Measurements from ENCODE around the gene NUBPL. TPM values are rescaled to one million over a fixed set of nuclear protein-coding genes. Genes with fewer than 3 reads are reported as not detected.
"Not testable (repeated sequence)": the region's sequence is repeated elsewhere in the genome, so short reads cannot be mapped to it uniquely, and the experiment has no call there.

Gene NUBPL
- total RNA-seq, 1 donor from 2014 or later = 15.0 TPM

DNA sequence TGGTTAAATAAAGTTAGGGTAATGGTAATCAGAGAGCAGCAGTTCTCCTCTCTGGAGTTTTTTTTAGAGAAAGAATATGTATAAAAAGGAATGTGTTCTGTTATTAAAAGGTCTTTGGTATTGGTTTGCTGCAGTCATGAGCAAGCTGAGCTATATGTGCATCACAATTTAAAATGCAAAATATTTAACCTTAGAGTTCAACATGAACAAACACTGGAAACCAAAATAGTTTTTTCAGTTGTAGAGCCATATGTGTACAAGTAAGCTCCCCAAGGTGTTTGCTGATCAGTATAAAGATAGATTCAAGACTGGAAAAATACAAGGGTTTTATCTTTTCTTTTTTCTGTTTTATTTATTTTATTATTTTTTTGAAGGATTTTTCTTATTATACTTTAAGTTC, 245.0 kb downstream of the NUBPL start:
- no peak for DNase-seq (ENCODE audit: low spot score)

- DNase-seq (ENCODE audit: low spot score) = not testable (repeated sequence)
These were observed 250.8 kb downstream of the NUBPL start for GRCh38 chr14:31811693-31812628.

DNA sequence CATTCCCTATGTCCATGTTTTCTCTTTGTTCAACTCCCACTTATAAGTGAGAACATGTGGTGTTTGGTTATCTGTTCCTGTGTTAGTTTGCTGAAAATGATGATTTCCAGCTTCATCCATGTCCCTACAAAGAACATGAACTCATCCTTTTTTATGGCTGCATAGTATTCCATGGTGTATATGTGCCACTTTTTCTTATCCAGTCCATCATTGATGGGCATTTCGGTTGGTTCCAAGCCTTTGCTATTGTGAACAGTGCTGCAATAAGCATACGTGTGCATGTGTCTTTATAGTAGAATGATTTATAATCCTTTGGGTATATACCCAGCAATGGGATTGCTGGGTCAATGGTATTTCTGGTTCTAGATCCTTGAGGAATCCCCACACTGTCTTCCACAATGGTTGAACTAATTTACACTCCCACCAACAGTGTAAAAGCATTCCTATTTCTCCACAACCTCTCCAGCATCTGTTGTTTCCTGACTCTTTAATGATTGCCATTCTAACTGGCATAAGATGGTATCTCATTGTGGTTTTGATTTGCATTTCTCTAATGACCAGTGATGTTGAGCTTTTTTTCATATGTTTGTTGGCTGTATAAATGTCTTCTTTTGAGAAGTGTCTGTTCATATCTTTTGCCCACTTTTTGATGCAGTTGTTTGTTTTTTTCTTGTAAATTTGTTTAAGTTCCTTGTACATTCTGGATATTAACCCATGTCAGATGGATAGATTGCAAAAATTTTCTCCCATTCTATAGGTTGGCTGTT, 252.7 kb downstream of the NUBPL start:
- DNase-seq (ENCODE audit: low spot score) = not testable (repeated sequence)

GRCh38 chr14:31819281-31819680, 258.1 kb downstream of the NUBPL start:
- DNase-seq (ENCODE audit: low spot score) = no peak

- no peak for DNase-seq (ENCODE audit: low spot score)
These were observed 264.3 kb downstream of the NUBPL start for GRCh38 chr14:31825459-31825858.

- DNase-seq (ENCODE audit: low spot score) = no peak
These were observed 266.1 kb downstream of the NUBPL start for GRCh38 chr14:31827325-31827724.

- no peak for DNase-seq (ENCODE audit: low spot score)
These were observed 268.0 kb downstream of the NUBPL start for GRCh38 chr14:31828946-31829868.

- DNase-seq (ENCODE audit: low spot score) = no peak
These were observed 273.4 kb downstream of the NUBPL start for GRCh38 chr14:31834616-31835015.

- DNase-seq (ENCODE audit: low spot score) = no peak
These were observed 273.8 kb downstream of the NUBPL start for GRCh38 chr14:31835049-31835448.

- no peak for DNase-seq (ENCODE audit: low spot score)
These were observed 275.8 kb downstream of the NUBPL start for GRCh38 chr14:31837031-31837430.

- DNase-seq (ENCODE audit: low spot score) = no peak
These were observed 281.7 kb downstream of the NUBPL start for GRCh38 chr14:31842899-31843298.

GRCh38 chr14:31843361-31844091, 282.3 kb downstream of the NUBPL start:
- DNase-seq (ENCODE audit: low spot score) = no peak

GRCh38 chr14:31854508-31855075, 293.4 kb downstream of the NUBPL start:
- no peak for DNase-seq (ENCODE audit: low spot score)

- no peak for DNase-seq (ENCODE audit: low spot score)
These were observed 294.1 kb downstream of the NUBPL start for GRCh38 chr14:31855262-31855661.

- not testable (repeated sequence) for DNase-seq (ENCODE audit: low spot score)
These were observed 294.8 kb downstream of the NUBPL start for GRCh38 chr14:31856003-31856402.

DNA sequence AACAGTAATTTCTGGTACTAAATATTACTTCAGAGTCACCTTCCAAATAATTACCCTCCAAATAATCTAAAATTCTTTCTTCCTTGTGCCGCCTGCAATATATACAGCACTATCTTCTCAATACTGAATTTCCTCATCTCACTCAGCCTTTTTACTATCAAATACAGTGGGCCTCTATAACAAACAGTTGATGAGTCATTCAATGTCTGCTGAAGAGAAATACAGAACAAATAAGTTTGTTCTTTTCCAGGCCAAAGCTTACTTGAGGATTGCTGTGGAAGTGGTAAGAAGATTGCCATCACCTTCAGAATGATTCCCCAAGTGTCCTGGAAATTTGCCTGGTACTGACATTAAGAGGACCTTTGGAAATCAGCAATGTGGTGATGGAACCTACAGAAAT, 297.7 kb downstream of the NUBPL start:
- no peak for DNase-seq (ENCODE audit: low spot score)

DNA sequence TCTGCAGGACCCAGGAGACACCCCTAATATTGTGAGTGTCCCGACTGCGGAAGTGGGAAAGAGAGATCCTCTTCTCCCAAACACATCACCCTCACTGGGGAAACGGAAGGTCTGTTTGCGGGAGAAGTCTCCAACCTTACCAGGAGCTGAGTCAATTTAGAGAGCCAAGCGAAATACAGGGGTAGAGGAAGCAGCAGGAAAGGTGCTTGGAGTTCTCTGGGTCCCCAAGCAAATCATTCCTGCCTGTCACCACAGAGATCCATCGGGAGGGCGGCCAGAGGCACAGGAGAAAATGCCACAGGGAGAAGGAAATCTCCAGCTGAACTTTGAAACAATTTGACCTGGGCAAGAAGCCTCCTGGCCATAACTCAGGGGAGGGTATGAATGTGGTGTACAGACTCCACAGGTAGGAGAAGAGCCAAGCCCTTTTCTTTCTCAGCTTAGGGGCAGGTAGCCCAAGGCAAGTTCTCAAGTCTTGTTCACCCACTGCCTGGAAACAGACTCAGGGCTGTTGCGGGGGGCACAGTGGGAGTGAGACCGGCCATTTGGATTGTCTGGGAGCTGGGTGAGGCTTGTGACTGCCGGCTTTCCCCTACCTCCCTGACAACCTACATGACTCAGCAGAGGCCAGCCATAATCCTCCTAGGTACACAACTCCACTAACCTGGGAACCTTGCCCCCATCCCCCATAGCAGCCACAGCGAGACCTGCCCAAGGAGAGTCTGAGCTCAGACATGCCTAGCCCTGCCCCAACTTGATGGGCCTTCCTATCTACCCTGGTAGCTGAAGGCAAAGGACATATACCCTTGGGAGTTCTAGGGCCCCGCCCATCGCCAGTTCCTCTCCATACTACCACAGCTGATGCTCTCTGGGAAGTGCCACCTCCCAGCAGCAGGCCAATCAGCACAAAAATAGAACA, 304.0 kb downstream of the NUBPL start:
- no peak for DNase-seq (ENCODE audit: low spot score)

- DNase-seq (ENCODE audit: low spot score) = no peak
These were observed 306.4 kb downstream of the NUBPL start for GRCh38 chr14:31867570-31867969.

- not testable (repeated sequence) for DNase-seq (ENCODE audit: low spot score)
These were observed 306.9 kb downstream of the NUBPL start for GRCh38 chr14:31868096-31868495.

Data from mesenteric fat pad (tissue), 1 donor.